ENCODE measurements around the gene TLDC2. TPM values are rescaled to one million over a fixed set of nuclear protein-coding genes. Genes with fewer than 3 reads are reported as not detected.

The TLDC2 gene
- total RNA-seq, 2 experiments from 2014 or later: not detected

DNA sequence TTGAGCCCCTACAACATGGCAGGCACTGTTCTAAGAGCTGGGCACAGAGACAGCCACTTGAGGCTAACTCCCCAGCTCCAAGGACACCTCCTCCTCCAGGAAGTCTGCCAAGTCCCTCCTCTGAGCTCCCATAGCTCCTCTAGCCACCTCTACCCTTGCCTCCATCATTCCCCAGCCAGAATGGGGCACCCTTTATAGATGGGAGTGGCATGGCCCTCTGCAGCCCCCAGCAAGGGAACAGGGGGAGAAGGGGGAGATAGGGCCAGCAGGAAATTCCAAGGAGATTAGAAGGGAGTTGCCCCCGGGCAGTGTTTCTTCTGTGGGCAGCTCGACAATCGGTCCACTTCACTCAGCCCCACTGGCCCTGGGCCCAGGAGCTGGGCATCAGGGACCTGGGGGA lies 19.7 kb upstream of the TLDC2 start:
- ATAC-seq (ENCODE audit: low read depth) (no peak), DNase-seq (no peak)
- Mint-ChIP-seq H3K27ac (peak overlapping the region; percentile 82), H3K36me3 (no peaks in the 10 kb centered on the region), H3K4me1 (peaks cover 14% of the 10 kb centered on the region), H3K9me3 (no peaks in the 10 kb centered on the region), H3K4me3 (peak overlapping the region; percentile 30), H3K27me3 (peaks cover 1% of the 10 kb centered on the region)
- POLR2A ChIA-PET: interaction anchor here (0.6 to 3.6 kb wide), 6 partner anchors 10 to 83 kb away, joined by 3 to 33 read pairs (median 6); no protein-coding TSS in a partner anchor

DNA sequence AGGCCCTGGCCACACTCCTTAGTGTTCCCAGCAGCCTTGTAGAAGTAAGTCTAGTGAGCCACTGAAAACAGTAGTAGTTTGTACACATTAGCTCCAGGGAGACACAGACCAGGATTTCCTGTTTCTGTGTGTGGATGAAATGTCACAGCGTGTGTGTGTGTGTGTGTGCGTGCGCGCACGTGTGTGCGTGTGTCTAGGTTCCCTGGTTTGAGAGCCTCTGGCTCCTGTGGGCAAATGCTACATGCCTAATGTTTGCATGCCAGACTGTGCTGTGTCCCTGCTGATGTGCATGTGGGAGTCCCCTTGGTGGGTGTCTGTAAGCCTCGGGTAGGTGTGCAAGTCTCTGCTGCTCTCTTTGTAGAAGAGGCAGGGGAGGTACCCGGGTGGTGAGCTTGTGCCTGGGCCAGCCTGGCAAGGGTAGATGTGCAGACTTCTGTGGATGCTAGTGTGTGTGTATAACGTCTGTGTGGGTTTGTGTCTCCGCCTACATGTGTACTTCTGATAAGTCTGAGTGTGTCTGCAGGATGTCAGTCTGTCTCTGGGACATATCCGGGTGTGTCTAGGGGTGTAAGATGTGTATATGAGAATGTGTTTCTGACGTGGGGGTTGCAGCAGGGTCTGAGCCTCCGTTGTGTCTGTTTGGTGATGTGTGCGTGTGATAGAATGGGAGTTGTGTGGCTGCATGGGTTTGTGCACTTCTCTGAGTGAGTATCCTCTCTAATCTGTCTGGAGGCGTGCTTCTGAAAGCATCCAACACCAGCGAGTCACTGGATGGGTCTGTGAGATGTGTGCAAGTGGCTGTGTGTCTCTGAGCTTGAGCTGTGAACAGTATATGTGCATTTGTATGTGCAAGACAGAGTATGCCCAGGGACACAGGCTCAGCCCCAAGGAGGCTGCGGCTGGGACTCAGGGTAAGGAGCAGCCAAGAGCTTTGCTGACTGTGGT lies 19.0 kb upstream of the TLDC2 start:
- Mint-ChIP-seq H3K27me3 (peaks cover 7% of the 10 kb centered on the region), H3K4me1 (peaks cover 15% of the 10 kb centered on the region), H3K9me3 (no peaks in the 10 kb centered on the region), H3K36me3 (no peaks in the 10 kb centered on the region), H3K27ac (peak overlapping the region; percentile 82), H3K4me3 (peak overlapping the region; percentile 30)
- POLR2A ChIA-PET: interaction anchor here (0.6 to 3.6 kb wide), 8 partner anchors 11 to 82 kb away, joined by 3 to 33 read pairs (median 4); no protein-coding TSS in a partner anchor
- peak; percentile 75 for ATAC-seq (ENCODE audit: low read depth)
- peak; percentile 69 for DNase-seq

DNA sequence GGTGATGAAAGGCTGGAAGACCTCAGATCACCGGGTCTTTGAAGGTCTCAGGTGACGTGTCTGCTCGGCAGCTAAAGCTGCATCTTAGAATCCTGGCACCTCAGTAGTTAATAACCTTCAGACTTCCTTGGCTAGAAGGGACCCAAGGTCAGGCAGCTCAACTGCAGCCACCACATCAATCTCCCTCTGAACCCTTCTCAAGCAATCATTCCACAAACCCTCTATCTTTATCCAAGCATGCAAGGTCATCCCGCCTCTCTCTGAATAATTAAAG lies 16.7 kb upstream of the TLDC2 start:
- Mint-ChIP-seq H3K4me3 (no peak overlapping the region), H3K27me3 (peaks cover 11% of the 10 kb centered on the region), H3K27ac (no peak overlapping the region), H3K36me3 (no peaks in the 10 kb centered on the region), H3K9me3 (no peaks in the 10 kb centered on the region), H3K4me1 (peaks cover 15% of the 10 kb centered on the region)
- no peak for DNase-seq
- no peak for ATAC-seq (ENCODE audit: low read depth)
- POLR2A ChIA-PET: interaction anchor here (0.6 kb wide), 1 partner anchor 364 kb away, joined by 5 read pairs; no protein-coding TSS in a partner anchor

DNA sequence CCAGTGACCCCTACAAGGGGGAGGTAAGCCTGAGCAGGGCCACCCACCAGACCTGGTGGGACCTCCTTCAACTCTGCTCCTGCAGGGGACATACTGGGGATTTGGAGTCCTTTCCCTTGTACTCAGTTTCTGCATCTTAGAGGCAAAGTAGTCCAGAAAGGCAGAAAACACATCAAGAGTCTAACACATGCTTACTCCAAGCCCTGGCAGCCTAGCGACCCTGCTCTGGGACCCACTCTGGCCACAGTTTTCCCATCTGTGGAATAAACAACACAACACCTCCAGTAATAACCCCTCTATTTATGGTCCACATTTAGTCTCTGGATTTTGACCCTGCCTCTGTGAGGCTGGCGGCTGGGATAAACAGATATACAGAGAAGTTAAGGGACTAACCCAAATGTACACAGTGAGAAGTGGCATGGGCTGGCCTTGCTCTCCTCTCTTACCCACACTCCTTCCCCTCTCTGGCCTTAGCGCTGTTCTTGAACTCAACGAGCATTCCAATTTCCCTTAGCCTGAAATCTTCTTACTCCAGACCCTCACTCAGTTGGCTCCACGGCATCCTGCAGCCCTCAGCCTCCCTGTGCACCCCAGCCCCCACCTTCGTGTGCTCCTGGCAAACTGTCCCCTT lies 16.1 kb upstream of the TLDC2 start:
- POLR2A ChIA-PET: no interaction called here
- Mint-ChIP-seq H3K4me3 (no peak overlapping the region), H3K27ac (no peak overlapping the region), H3K9me3 (no peaks in the 10 kb centered on the region), H3K36me3 (no peaks in the 10 kb centered on the region), H3K4me1 (peaks cover 16% of the 10 kb centered on the region), H3K27me3 (peaks cover 13% of the 10 kb centered on the region)
- no peak for ATAC-seq (ENCODE audit: low read depth)
- DNase-seq: no peak

DNA sequence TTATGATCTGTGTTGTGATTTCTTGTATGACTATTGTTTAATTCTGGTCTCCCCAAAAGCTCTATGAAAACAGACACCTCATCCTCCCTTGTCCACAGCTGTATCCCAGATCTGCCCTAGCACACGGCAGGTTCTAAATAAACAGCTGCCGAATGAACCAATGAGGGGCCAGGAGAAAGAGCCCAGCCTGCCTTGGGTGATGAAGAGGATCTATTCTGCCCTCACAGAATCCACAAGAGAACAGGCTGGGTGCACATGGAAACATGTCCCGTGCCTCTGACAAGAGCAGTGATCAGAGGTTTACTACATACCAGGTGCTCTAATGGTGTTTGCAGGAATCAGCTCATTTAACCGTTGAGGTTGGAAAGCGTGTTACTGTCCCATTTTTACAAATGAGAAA lies 15.6 kb upstream of the TLDC2 start:
- H3K4me3 Mint-ChIP-seq: no peak overlapping the region
- H3K27ac Mint-ChIP-seq: no peak overlapping the region
- no peak for DNase-seq
- H3K4me1 Mint-ChIP-seq: peaks cover 19% of the 10 kb centered on the region
- POLR2A ChIA-PET: interaction anchor here (1.2 kb wide), 1 partner anchor 25 kb away, joined by 5 read pairs; no protein-coding TSS in a partner anchor
- no peaks in the 10 kb centered on the region for H3K36me3 Mint-ChIP-seq
- H3K27me3 Mint-ChIP-seq: peaks cover 18% of the 10 kb centered on the region
- H3K9me3 Mint-ChIP-seq: no peaks in the 10 kb centered on the region
- ATAC-seq (ENCODE audit: low read depth): no peak

DNA sequence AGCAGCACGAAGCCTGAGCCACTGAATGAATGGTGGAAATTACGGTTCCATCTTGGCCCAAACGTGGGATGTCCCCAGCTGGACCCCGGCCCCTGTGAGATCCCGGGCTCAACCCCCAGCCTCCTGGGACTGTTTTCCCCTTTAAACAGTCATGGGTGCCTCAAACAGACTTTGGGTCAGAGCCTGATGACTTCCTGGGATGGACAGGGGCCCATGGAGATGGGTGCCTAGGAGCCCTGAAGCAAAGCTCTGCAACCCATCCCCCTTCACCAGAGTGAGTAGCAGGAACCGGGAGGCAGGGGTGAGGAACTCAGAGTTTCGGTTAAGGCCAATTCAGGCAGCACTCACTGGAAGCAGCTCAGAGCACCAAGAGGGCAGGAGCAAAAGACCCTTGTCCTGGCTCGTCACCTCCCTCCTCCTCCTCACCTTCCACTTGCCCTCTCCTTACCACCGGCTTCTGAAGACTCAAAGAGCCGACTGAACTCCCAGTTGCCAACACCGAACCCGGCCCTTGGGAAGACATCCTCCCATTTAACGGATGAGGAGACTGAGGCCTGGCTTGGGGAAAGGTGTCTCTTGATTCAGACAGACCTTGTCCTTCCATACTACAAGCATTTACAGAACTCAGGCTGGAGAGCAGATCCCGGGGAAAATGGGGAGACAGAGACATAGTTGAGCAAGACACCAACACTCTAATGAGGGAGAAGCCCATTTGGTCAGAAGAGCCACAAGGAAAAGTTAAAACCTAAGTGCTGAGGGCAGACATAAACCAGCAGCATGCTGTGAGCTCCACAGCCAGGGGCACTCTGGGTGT lies 14.9 kb upstream of the TLDC2 start:
- peaks cover 17% of the 10 kb centered on the region for H3K4me1 Mint-ChIP-seq
- no peaks in the 10 kb centered on the region for H3K9me3 Mint-ChIP-seq
- POLR2A ChIA-PET: interaction anchor here (1.2 kb wide), 1 partner anchor 25 kb away, joined by 5 read pairs; no protein-coding TSS in a partner anchor
- peak overlapping the region; percentile 41 for H3K4me3 Mint-ChIP-seq
- DNase-seq (no peak), ATAC-seq (ENCODE audit: low read depth) (no peak)
- H3K27me3 Mint-ChIP-seq: peaks cover 22% of the 10 kb centered on the region
- no peaks in the 10 kb centered on the region for H3K36me3 Mint-ChIP-seq
- H3K27ac Mint-ChIP-seq: no peak overlapping the region

DNA sequence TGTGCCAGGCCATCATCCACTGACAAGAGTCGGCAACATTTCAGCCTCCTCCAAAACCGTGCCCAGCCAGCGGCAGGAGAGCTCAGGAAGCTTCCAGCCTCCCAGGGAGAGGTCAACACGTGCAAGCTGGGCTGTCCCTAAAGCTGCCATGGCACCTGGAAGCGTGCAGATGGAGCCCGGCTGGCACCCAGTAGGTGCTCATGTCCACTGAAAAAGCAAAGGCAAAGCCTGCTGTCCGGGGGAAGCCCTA lies 14.4 kb upstream of the TLDC2 start:
- Mint-ChIP-seq H3K9me3 (no peaks in the 10 kb centered on the region), H3K4me1 (peaks cover 15% of the 10 kb centered on the region), H3K4me3 (peak overlapping the region; percentile 41), H3K27me3 (peaks cover 25% of the 10 kb centered on the region), H3K27ac (no peak overlapping the region), H3K36me3 (no peaks in the 10 kb centered on the region)
- ATAC-seq (ENCODE audit: low read depth) (no peak), DNase-seq (no peak)
- POLR2A ChIA-PET: interaction anchor here (1.2 kb wide), 1 partner anchor 26 kb away, joined by 5 read pairs; no protein-coding TSS in a partner anchor

DNA sequence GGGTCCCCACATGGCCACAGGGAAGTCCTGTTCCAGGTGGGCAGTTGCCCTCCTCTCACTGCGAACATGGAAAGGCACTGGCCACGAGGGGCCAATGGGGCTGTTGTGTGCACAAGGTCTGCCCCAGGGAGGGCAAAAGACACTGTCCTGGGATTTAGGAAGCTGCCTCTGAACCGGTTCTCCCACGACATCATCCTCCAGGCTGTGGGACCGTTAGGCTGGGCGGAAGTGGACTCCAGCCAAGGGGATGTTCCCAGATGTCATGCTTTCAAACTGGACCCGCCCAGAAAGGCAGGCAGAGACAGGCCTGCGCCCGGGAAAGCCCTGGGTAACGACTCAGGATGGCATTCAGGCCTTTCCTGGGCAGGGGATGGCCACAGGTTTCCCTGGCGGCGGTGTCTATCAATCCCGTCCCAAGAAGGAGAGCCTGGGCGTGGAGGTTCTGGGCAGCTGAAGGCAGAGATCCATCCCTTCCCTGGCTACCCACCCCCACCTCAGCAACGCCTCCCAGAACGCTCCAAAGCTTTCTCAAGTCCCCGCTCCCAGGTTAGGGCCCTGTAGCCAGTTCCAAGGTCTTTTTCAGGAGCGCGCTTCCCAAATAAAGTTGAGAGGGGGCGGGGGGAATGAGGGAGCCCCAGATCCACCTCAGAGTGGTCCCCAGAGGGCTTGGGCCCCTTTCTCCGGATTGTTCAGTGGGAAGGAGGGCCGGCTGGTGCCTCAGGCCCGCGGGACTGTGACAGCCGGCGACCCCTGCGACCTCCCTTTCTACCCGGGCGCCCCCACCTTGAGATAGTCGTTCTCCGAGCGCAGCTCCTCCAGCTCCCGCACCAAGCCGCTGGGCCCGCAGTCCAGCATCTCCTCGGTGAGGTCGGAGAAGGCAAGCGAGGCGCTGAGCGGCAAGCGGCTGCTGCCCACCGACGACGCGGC lies 13.8 kb upstream of the TLDC2 start:
- Mint-ChIP-seq H3K27me3 (peaks cover 25% of the 10 kb centered on the region), H3K36me3 (no peaks in the 10 kb centered on the region), H3K9me3 (no peaks in the 10 kb centered on the region), H3K27ac (no peak overlapping the region), H3K4me3 (peak overlapping the region; percentile 36), H3K4me1 (peaks cover 10% of the 10 kb centered on the region)
- POLR2A ChIA-PET: interaction anchor here (2.2 kb wide), 1 partner anchor 27 kb away, joined by 12 read pairs; no protein-coding TSS in a partner anchor
- ATAC-seq (ENCODE audit: low read depth) (no peak), DNase-seq (no peak)

DNA sequence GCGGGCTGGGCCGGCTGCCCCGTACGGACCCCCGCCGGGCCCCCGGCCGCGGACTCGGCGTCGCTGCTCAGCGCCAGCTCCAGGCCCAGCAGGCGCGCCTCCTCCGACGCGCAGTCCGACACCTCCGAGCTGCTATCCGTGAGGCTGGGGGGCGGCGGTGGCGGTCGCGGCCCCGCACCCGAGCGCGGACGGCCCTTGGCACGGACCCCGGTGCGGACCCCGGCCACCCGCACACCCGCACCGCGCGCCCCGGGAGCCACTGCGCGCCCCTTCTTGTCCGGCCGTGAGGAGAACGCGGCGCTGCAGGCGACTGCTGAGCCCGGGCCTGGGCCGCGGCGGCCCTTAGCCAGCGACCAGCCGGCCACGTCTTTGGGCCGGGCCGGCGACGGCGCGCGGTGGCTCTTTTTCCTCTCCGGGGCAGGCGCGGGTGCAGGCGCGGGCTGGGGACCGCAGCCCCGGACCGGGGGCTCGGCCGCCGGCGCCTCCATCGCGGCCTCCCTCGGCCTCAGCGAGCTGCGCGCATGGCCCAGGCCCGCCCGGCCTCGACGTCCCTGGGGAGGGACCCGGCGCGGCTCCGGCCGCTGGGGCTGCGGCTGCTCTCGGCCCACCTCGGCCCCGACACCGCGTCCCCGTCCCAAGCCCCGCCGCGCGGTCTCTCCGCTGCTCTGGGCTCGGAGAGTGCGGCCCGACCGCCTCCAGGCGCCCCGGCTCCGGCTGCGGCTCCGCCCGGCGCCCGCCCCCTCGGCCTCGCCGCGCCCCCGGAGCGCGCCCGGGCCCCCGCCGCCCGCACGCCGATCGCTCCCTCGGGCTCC lies 12.9 kb upstream of the TLDC2 start:
- Mint-ChIP-seq H3K9me3 (no peaks in the 10 kb centered on the region), H3K4me1 (peaks cover 8% of the 10 kb centered on the region), H3K4me3 (no peak overlapping the region), H3K36me3 (no peaks in the 10 kb centered on the region), H3K27ac (no peak overlapping the region), H3K27me3 (peaks cover 25% of the 10 kb centered on the region)
- DNase-seq (no peak), ATAC-seq (ENCODE audit: low read depth) (no peak)
- POLR2A ChIA-PET: interaction anchor here (0.6 to 2.2 kb wide), 11 partner anchors 9 to 316 kb away, joined by 3 to 12 read pairs (median 4); partner anchors contain the start of genes DSN1, MROH8 and RPN2

DNA sequence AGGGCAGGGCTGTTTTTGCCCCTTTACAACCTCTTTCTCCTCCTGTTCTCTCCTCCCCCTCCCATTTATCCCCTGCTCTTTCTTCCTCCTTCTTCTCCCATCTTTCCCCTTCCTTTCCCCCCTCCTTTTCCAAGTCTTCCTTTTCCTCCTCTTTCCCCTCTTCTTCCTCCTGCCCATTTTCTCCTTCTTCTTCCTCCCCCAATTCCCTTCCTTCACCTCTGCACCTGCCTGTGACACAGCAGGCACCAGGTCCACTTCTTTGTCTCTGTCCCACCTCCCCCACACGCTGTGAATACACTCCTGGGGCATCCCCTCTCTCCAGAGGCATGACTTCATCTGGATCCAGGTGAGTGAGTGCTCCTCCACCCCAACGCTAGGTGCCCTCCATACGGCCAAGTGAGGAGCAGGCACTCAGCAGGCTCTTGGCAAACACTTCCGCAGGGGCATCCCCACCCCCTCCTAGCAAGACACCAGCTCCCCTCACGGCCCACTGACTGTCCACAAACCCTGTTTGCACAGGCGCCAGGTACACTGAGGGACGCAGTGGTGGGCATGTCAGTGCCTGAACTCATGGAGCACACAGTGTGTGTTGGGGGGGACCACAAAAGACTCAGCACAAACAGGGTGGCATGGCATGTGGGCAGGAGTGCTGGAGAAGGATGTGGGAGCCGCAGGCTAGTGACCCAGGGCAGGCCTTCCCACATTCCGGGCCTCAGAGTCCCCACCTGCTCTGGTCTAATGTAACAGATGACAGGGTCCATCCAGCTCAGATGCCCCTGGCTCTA lies 10.7 kb upstream of the TLDC2 start:
- H3K36me3 Mint-ChIP-seq: no peaks in the 10 kb centered on the region
- no peak overlapping the region for H3K27ac Mint-ChIP-seq
- peaks cover 5% of the 10 kb centered on the region for H3K4me1 Mint-ChIP-seq
- H3K4me3 Mint-ChIP-seq: peak overlapping the region; percentile 86
- H3K27me3 Mint-ChIP-seq: peaks cover 25% of the 10 kb centered on the region
- ATAC-seq (ENCODE audit: low read depth) (no peak), DNase-seq (no peak)
- POLR2A ChIA-PET: no interaction called here
- H3K9me3 Mint-ChIP-seq: no peaks in the 10 kb centered on the region

DNA sequence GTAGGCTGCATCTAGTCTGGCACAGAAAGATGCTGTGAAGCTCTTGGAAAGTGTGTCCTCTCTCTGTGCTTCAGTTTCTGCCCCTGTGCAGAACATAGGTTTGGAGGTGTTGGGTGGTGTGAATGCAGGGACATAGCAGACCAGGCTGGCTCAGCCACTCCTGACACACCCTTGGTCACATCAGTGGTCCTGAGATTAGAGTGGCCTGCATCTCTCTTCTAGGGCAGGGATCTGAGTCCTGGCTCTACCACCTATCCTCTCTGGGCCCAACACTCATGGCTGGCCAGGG lies 10.1 kb upstream of the TLDC2 start:
- Mint-ChIP-seq H3K27ac (no peak overlapping the region), H3K4me3 (no peak overlapping the region), H3K27me3 (peaks cover 25% of the 10 kb centered on the region), H3K9me3 (no peaks in the 10 kb centered on the region), H3K4me1 (peaks cover 5% of the 10 kb centered on the region), H3K36me3 (no peaks in the 10 kb centered on the region)
- ATAC-seq (ENCODE audit: low read depth): no peak
- POLR2A ChIA-PET: no interaction called here
- no peak for DNase-seq

Data from activated naive CD8-positive, alpha-beta T cell treated with anti-CD3 and anti-CD28 coated beads, Interleukin-2, amount 10 ng/mL, durations not matched to agents 7 days and 5 days (primary cell).